Ovary (tissue), 9 donors: ENCODE results near the gene GNG7. TPM values are rescaled to one million over a fixed set of nuclear protein-coding genes. Genes with fewer than 3 reads are reported as not detected.

Experiments used
- DNase-seq, 5 donors: peaks; one replicate each; pipeline ENCODE4 v3.0.0-alpha.2; 2019 to 2020
- H3K27ac ChIP-seq, 2 donors: fragments of 200-600 bp; one replicate each; pipeline versions ENCODE4 v1.5.1 to v1.8.0; 2019 to 2022
- H3K27me3 ChIP-seq: fragments of 200-600 bp; one replicate; pipeline ENCODE4 v1.8.0; 2022
- H3K36me3 ChIP-seq: fragments of 200-600 bp; sonication (generic); one replicate; pipeline ENCODE4 v1.5.1; 2019
- H3K4me1 ChIP-seq: one replicate; pipeline ENCODE4 v1.8.1; 2013; ENCODE audit warnings: mild to moderate bottlenecking, moderate library complexity; ENCODE audit not compliant: insufficient read depth
- H3K4me3 ChIP-seq: fragments of 200-600 bp; sonication (generic); one replicate; pipeline ENCODE4 v1.5.1; 2017
- H3K9me3 ChIP-seq, 2 donors: fragments of 200-600 bp in 1 of 2; sonication (generic) in 1 of 2; one replicate each; pipeline versions ENCODE4 v1.5.1 to v1.8.1; 2013 to 2019; ENCODE audit warnings: mild to moderate bottlenecking in 1 of 2, moderate library complexity in 1 of 2
- CTCF ChIP-seq, 3 donors: fragments of 450-650 bp in 2 of 3; fragments of 200-600 bp in 1 of 3; IDR thresholded peaks; one replicate each; pipeline versions ENCODE4 v1.5.1 to v1.8.0; 2016 to 2022; ENCODE audit warnings: antibody characterized with exemption in 3 of 3, mild to moderate bottlenecking in 1 of 3
- EP300 ChIP-seq: sonication (generic); formaldehyde crosslinking; IDR thresholded peaks from one replicate; pipeline ENCODE4 v1.6.1; 2017; ENCODE audit warnings: antibody characterized with exemption
- POLR2A ChIP-seq: fragments of 450-650 bp; IDR thresholded peaks from one replicate; pipeline ENCODE4 v1.6.1; 2017; ENCODE audit warnings: antibody characterized with exemption, mild to moderate bottlenecking, moderate library complexity
- WGBS, 3 donors: extraction: QIAGEN DNeasy Blood & Tissue Kit in 1 of 3; methylation state at CpG; one replicate each; pipeline versions ENCODE4 v1.1.5 to v1.1.7; 2013 to 2017; 5-methylcytosine and 5-hydroxymethylcytosine counted together
- intact Hi-C, 4 donors: fragments of 100-400 bp; cut with DNase I; formaldehyde crosslinking; loops; one replicate each; pipeline versions ENCODE4 v1.11.0 to v1.15.1; 2022 to 2023
- polyA plus RNA-seq, 2 donors: library from polyadenylated mRNA; stranded (reverse); fragments of 200-250 nt in 1 of 2; fragments of 350-450 nt in 1 of 2; fragmentation: Illumina TruSeq in 1 of 2; extraction: RNeasy Lipid Tissue Mini Kit (QIAGEN cat#74804) in 1 of 2; gene quantifications; one replicate each; pipeline ENCODE4 v1.2.3, GENCODE V29; 2013 to 2014
- total RNA-seq, 7 donors: library from RNA; depleted of rRNA in 2 of 7; stranded (reverse); fragments of >200 nt in 2 of 7; fragmentation: NEBNext Ultra II Directional in 3 of 7; extraction: Animal tissue kit (Norgen Biotek cat#: 25700) in 3 of 7; gene quantifications; one replicate each; pipeline versions ENCODE4 v1.1.0 to v1.2.4, GENCODE V29; 2016 to 2023
- donor health status: DM: no; HTN: no; CAD: no; lungs with moderate emphysema.
- donor health status: DM: no; HTN: no; CAD: no.
- donor health status: Bipolar disorder and iron deficiency.
- donor health status: DM: yes; HTN: yes; CAD: no.
- donor health status: DM: no; HTN: no; CAD: no.
- donor health status: DM: yes; HTN: yes; CAD: no.

GNG7 gene
- total and polyA plus RNA-seq, 9 donors, result 4.1 to 36.3 (median 15.1) TPM

- no peaks in the 10 kb centered on the region for H3K9me3 ChIP-seq
- TF ChIP-seq POLR2A (no peak), CTCF (IDR thresholded peaks at IDR 0.05) (no peak), EP300 (no peak)
- no peak for DNase-seq
- no peaks in the 10 kb centered on the region for H3K36me3 ChIP-seq
- WGBS, 3 donors, result 58 to 59% (median 59%) methylated on average over 11 of the region's 11 CpGs
- intact Hi-C loops, result no loop called here
- peak overlapping the region; percentile 6 for H3K4me3 ChIP-seq
- peaks cover 2% of the 10 kb centered on the region for H3K4me1 ChIP-seq
- H3K27me3 ChIP-seq, result no peaks in the 10 kb centered on the region
- no peak overlapping the region for H3K27ac ChIP-seq
Observed at GRCh38 chr19:2552859-2553258, 149.6 kb downstream of the GNG7 start.

- no peak for DNase-seq
- TF ChIP-seq CTCF (IDR thresholded peaks at IDR 0.05), result no peak
- TF ChIP-seq POLR2A, result no peak
- Histone ChIP-seq H3K27me3 (no peaks in the 10 kb centered on the region), H3K36me3 (no peaks in the 10 kb centered on the region), H3K4me3 (no peak overlapping the region), H3K9me3 (no peaks in the 10 kb centered on the region), H3K27ac (no peak overlapping the region), H3K4me1 (peaks cover 2% of the 10 kb centered on the region)
- intact Hi-C loops, result no loop called here
- WGBS, 3 donors, result 88 to 93% (median 92%) methylated on average over 11 of the region's 11 CpGs
Observed at GRCh38 chr19:2551864-2552185, 150.7 kb downstream of the GNG7 start.

GRCh38 chr19:2551172-2551863 is 151.2 kb downstream of the GNG7 start:
- no peaks in the 10 kb centered on the region for H3K36me3 ChIP-seq
- 86 to 92% (median 89%) methylated on average over 20 of the region's 20 CpGs for WGBS, 3 donors
- no peak overlapping the region for H3K4me3 ChIP-seq
- no peak for TF ChIP-seq POLR2A
- intact Hi-C loops, result no loop called here
- no peak for DNase-seq
- H3K4me1 ChIP-seq, result peaks cover 2% of the 10 kb centered on the region
- no peaks in the 10 kb centered on the region for H3K27me3 ChIP-seq
- no peak overlapping the region for H3K27ac ChIP-seq
- no peaks in the 10 kb centered on the region for H3K9me3 ChIP-seq

- no peaks in the 10 kb centered on the region for H3K4me1 ChIP-seq
- H3K36me3 ChIP-seq, result no peaks in the 10 kb centered on the region
- H3K4me3 ChIP-seq, result no peak overlapping the region
- TF ChIP-seq CTCF (IDR thresholded peaks at IDR 0.05), result no peak
- no peak for TF ChIP-seq EP300
- H3K27ac ChIP-seq, result no peak overlapping the region
- H3K27me3 ChIP-seq, result no peaks in the 10 kb centered on the region
- intact Hi-C loops, result no loop called here
- 68 to 75% (median 72%) methylated on average over 21 of the region's 21 CpGs for WGBS, 3 donors
- H3K9me3 ChIP-seq, result no peaks in the 10 kb centered on the region
- DNase-seq, result no peak
Observed at GRCh38 chr19:2550431-2551171, 151.9 kb downstream of the GNG7 start.

GRCh38 chr19:2549701-2550191 is 152.7 kb downstream of the GNG7 start:
- WGBS, 3 donors, result 61 to 75% (median 65%) methylated on average over 11 of the region's 11 CpGs
- Histone ChIP-seq H3K27ac (no peak overlapping the region), H3K4me3 (no peak overlapping the region), H3K4me1 (no peaks in the 10 kb centered on the region), H3K36me3 (no peaks in the 10 kb centered on the region), H3K9me3 (no peaks in the 10 kb centered on the region), H3K27me3 (no peaks in the 10 kb centered on the region)
- TF ChIP-seq CTCF (IDR thresholded peaks at IDR 0.05) (no peak), EP300 (no peak), POLR2A (no peak)
- peak in 2 of 5 donors; percentile 58 for DNase-seq
- intact Hi-C loops, result loop anchor here in 1 of 4 donors (10.0 kb wide), 1 partner anchor 55 kb away; no protein-coding TSS in a partner anchor
